Sciatic nerve (tissue), 2 donors: ENCODE data around the gene FAM181A. TPM values are rescaled to one million over a fixed set of nuclear protein-coding genes. Genes with fewer than 3 reads are reported as not detected.

ENCODE experiments used
- ATAC-seq: fragments of 200-7000 bp; cut with Tn5 transposase; one replicate; pipeline ENCODE4 v1.9.1; 2020; ENCODE audit warnings: mild to moderate bottlenecking, moderate library complexity
- DNase-seq: peaks from one replicate; pipeline ENCODE4 v3.0.0-alpha.2; 2020; ENCODE audit warnings: low spot score
- intact Hi-C: fragments of 100-400 bp; cut with DNase I; formaldehyde crosslinking; loops from one replicate; pipeline ENCODE4 v1.14.2; 2022
- total RNA-seq: library from RNA; stranded (reverse); fragmentation: NEBNext Ultra II Directional; extraction: Animal tissue kit (Norgen Biotek cat#: 25700); gene quantifications from one replicate; pipeline ENCODE4 v1.2.1, GENCODE V29; 2021
- donor health status: DM: no; HTN: no; CAD: no.
- donor health status: DM: no; HTN: no; CAD: no.

The FAM181A gene
- total RNA-seq, 1 donor from 2014 or later: not detected

GRCh38 chr14:93901813-93902212 lies 25.3 kb upstream of the FAM181A start:
- intact Hi-C loops: no loop called here
- no peak for DNase-seq
- no peak for ATAC-seq

GRCh38 chr14:93902619-93903307 lies 24.4 kb upstream of the FAM181A start:
- no peak for DNase-seq
- no peak for ATAC-seq
- intact Hi-C loops: no loop called here

GRCh38 chr14:93903342-93904184 lies 23.6 kb upstream of the FAM181A start:
- DNase-seq (no peak), ATAC-seq (peak; percentile 40)
- intact Hi-C loops: no loop called here

GRCh38 chr14:93905623-93906022 lies 21.5 kb upstream of the FAM181A start:
- intact Hi-C loops: loop anchor here (5.0 kb wide), 1 partner anchor 1623 kb away; no protein-coding TSS in a partner anchor
- DNase-seq: no peak
- ATAC-seq: peak; percentile 30

- ATAC-seq: peak; percentile 50
- intact Hi-C loops: loop anchor here (5.0 kb wide), 1 partner anchor 1624 kb away; no protein-coding TSS in a partner anchor
- no peak for DNase-seq
Measured at GRCh38 chr14:93906341-93907329, 20.5 kb upstream of the FAM181A start.

- intact Hi-C loops: loop anchor here (5.0 kb wide), 1 partner anchor 1627 kb away; no protein-coding TSS in a partner anchor
- DNase-seq: no peak
Measured at GRCh38 chr14:93909429-93910128, 17.6 kb upstream of the FAM181A start.

GRCh38 chr14:93911975-93912615 lies 15.0 kb upstream of the FAM181A start:
- intact Hi-C loops: no loop called here
- ATAC-seq (no peak), DNase-seq (no peak)

More at GRCh38 chr14:93909429-93910128, 17.6 kb upstream of the FAM181A start:
- ATAC-seq: no peak

GRCh38 chr14:93912782-93913181 lies 14.4 kb upstream of the FAM181A start:
- ATAC-seq (no peak), DNase-seq (no peak)
- intact Hi-C loops: no loop called here

GRCh38 chr14:93914278-93914677 lies 12.9 kb upstream of the FAM181A start:
- intact Hi-C loops: no loop called here
- ATAC-seq (no peak), DNase-seq (no peak)

- intact Hi-C loops: no loop called here
- DNase-seq (no peak), ATAC-seq (no peak)
Measured at GRCh38 chr14:93915070-93915705, 12.0 kb upstream of the FAM181A start.

- ATAC-seq: no peak
- intact Hi-C loops: no loop called here
- no peak for DNase-seq
Measured at GRCh38 chr14:93915800-93916199, 11.3 kb upstream of the FAM181A start.

- DNase-seq: no peak
- no peak for ATAC-seq
- intact Hi-C loops: no loop called here
Measured at GRCh38 chr14:93916498-93916897, 10.6 kb upstream of the FAM181A start.

- intact Hi-C loops: no loop called here
- no peak for DNase-seq
Measured at GRCh38 chr14:93917141-93917540, 10.0 kb upstream of the FAM181A start.

GRCh38 chr14:93921001-93921806 lies 5.9 kb upstream of the FAM181A start:
- intact Hi-C loops: no loop called here
- DNase-seq (no peak), ATAC-seq (no peak)

More at GRCh38 chr14:93917141-93917540, 10.0 kb upstream of the FAM181A start:
- no peak for ATAC-seq

GRCh38 chr14:93923626-93924025 lies 3.5 kb upstream of the FAM181A start:
- intact Hi-C loops: no loop called here
- no peak for DNase-seq
- ATAC-seq: no peak

- intact Hi-C loops: no loop called here
- ATAC-seq: no peak
- DNase-seq: no peak
Measured at GRCh38 chr14:93924592-93925355, 2.4 kb upstream of the FAM181A start.
